Uterus (tissue), 2 donors: Measurements from ENCODE around the gene ZNF532.

ENCODE experiments used
- POLR2A ChIP-seq, 2 donors: fragments of 450-650 bp; IDR thresholded peaks; one replicate each; pipeline ENCODE4 v1.6.1; 2016; ENCODE audit warnings: antibody characterized with exemption in 2 of 2, mild to moderate bottlenecking in 1 of 2, moderate library complexity in 1 of 2
- TF ChIP-seq, protein P1 (sequence below), 4 experiments: fragments of 200-600 bp in 2 of 4; fragments of 450-650 bp in 2 of 4; sonication (generic) in 2 of 4; IDR thresholded peaks; one replicate each; pipeline ENCODE4 v1.5.1; 2016 to 2019; ENCODE audit warnings: antibody characterized with exemption in 4 of 4, mild to moderate bottlenecking in 2 of 4, moderate library complexity in 1 of 4

- no peak for TF ChIP-seq POLR2A (IDR thresholded peaks at IDR 0.05)
- TF ChIP-seq, protein P1, sequence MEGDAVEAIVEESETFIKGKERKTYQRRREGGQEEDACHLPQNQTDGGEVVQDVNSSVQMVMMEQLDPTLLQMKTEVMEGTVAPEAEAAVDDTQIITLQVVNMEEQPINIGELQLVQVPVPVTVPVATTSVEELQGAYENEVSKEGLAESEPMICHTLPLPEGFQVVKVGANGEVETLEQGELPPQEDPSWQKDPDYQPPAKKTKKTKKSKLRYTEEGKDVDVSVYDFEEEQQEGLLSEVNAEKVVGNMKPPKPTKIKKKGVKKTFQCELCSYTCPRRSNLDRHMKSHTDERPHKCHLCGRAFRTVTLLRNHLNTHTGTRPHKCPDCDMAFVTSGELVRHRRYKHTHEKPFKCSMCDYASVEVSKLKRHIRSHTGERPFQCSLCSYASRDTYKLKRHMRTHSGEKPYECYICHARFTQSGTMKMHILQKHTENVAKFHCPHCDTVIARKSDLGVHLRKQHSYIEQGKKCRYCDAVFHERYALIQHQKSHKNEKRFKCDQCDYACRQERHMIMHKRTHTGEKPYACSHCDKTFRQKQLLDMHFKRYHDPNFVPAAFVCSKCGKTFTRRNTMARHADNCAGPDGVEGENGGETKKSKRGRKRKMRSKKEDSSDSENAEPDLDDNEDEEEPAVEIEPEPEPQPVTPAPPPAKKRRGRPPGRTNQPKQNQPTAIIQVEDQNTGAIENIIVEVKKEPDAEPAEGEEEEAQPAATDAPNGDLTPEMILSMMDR (IDR thresholded peaks at IDR 0.05): no peak
Measured at GRCh38 chr18:58822944-58823343, 41.7 kb upstream of the ZNF532 start.
